Measurements from ENCODE around the gene UGT2B28.
"Not testable (repeated sequence)": the region's sequence is repeated elsewhere in the genome, so short reads cannot be mapped to it uniquely, and the experiment has no call there.

UGT2B28 gene

DNA sequence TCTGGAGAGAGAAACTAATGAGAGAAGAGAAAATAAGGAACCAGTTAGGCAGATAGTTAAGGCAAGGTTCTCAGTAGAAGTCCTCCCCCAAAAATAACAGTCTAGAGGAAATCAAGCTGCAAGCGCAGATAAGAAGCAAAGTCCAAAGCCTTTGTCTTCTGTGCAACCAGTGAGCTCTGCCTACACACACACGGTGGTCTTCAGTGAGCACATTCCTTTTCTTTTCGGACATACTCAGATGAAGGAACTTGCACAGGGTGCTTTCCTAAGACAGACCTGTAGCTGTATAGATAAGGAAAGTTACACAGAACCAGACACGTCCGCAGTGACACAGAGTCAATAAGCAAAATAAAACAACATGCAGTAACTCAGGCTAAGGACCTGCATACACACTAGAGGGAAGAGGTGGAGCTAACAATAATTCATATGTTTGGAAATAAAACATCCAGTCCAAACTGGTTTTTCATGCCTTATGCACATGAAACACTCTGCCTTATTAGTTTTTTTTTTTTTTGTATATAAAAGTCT lies 29.3 kb downstream of the UGT2B28 start:
- not testable (repeated sequence) for H3K9ac ChIP-seq (ENCODE audit: low read length); H3K4me3 ChIP-seq (ENCODE audit: low read depth in 1 of 2, low read length in 2 of 2); H3K27ac ChIP-seq (ENCODE audit: low read depth, low read length); H3K9me3 ChIP-seq (ENCODE audit: low read length); H3K4me1 ChIP-seq (ENCODE audit: insufficient read depth, low read length); H3K27me3 ChIP-seq (ENCODE audit: control insufficient read depth in 1 of 2, insufficient read depth in 2 of 2, low read length in 2 of 2); H3K36me3 ChIP-seq (ENCODE audit: insufficient read depth, low read length)

DNA sequence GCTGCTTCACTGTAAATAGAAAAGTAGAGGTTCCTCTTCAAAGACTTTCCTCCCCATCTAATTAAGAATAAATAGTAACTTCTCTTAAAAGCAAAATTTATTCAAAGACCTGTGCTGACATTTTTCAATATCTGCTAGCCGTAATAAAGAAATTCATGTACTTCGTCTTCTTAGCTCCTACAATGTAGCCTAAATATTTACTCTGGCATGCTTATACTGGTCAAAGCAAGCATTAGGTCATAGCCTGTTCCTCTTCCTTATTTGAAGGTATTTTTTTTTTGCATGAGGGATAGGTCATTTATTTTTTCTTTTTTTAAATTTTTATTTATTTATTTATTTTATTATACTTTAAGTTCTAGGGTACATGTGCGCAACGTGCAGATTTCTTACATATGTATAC lies 30.0 kb downstream of the UGT2B28 start:
- H3K4me3 ChIP-seq (ENCODE audit: low read depth in 1 of 2, low read length in 2 of 2) = not testable (repeated sequence)

DNA sequence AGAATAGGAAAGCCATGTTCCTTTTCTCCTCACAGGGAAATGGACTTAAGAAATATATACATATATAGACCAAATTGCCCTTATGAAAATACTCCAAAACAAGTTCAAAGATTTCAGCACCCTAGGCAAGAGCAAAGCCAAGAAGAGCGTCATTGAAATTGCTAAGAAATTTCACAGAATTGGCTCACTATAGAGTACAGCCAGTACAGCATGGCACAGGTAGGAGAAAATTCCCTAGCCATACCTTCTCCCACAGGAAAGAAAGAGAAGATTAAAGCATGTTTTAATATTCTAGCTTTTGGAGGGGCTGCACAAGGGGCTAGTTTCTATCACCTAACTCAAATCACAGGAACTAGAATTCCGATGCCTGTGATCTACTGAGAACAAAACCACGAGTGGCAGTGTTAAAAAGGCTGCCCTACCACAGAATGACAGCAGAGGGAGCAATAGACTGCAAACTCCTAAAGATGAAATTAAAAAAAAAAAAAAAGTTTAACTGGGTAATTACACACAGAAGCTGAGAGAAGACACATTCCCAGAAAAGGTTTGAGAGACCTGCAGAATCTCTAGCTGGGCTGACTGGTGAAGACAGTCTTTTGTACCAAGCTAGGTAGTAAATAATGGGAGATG lies 37.5 kb downstream of the UGT2B28 start:
- H3K9me3 ChIP-seq (ENCODE audit: low read length); H3K36me3 ChIP-seq (ENCODE audit: insufficient read depth, low read length); H3K4me3 ChIP-seq (ENCODE audit: low read depth in 1 of 2, low read length in 2 of 2); H3K27ac ChIP-seq (ENCODE audit: low read depth, low read length); H3K9ac ChIP-seq (ENCODE audit: low read length); H3K4me1 ChIP-seq (ENCODE audit: insufficient read depth, low read length); H3K27me3 ChIP-seq (ENCODE audit: control insufficient read depth in 1 of 2, insufficient read depth in 2 of 2, low read length in 2 of 2): not testable (repeated sequence)

More for the DNA sequence above, 30.0 kb downstream of the UGT2B28 start:
- H3K27me3 ChIP-seq (ENCODE audit: control insufficient read depth in 1 of 2, insufficient read depth in 2 of 2, low read length in 2 of 2); H3K4me1 ChIP-seq (ENCODE audit: insufficient read depth, low read length); H3K27ac ChIP-seq (ENCODE audit: low read depth, low read length); H3K9me3 ChIP-seq (ENCODE audit: low read length); H3K9ac ChIP-seq (ENCODE audit: low read length); H3K36me3 ChIP-seq (ENCODE audit: insufficient read depth, low read length): not testable (repeated sequence)

DNA sequence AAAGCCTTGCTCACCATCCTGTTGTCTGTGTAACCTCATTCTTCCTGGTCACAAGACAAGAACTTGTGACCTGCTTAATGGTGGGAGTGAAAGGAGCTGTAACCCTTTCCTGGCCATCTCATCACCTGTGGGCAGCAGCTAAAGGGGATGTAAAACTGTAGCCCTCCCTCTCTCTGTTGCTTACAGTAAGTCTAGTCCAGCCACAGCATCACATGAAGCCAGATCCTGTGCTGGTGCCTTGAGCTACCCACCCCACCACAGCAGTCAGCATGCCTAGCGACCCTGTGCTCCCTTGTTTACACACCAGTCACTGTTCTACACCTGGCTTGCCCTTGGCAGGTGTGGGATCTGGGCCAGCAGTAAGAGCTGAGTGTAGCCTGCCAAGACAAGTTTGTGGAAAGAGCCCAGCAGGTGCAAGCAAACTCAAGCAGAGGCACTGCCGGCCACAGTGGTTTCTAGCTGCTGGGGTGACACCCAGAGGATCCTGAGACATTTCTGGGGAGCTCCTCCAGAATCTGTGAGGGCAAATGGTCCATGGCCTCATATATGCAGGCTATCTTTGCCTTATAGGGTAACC lies 41.0 kb downstream of the UGT2B28 start:
- H3K4me3 ChIP-seq (ENCODE audit: low read depth in 1 of 2, low read length in 2 of 2) = no peak overlapping the region
- no peak overlapping the region for H3K27ac ChIP-seq (ENCODE audit: low read depth, low read length)
- no peak overlapping the region for H3K9ac ChIP-seq (ENCODE audit: low read length)
- H3K9me3 ChIP-seq (ENCODE audit: low read length) = no peaks in the 10 kb centered on the region
- H3K36me3 ChIP-seq (ENCODE audit: insufficient read depth, low read length) = no peaks in the 10 kb centered on the region
- H3K4me1 ChIP-seq (ENCODE audit: insufficient read depth, low read length) = no peaks in the 10 kb centered on the region
- H3K27me3 ChIP-seq (ENCODE audit: control insufficient read depth in 1 of 2, insufficient read depth in 2 of 2, low read length in 2 of 2) = no peaks in the 10 kb centered on the region

DNA sequence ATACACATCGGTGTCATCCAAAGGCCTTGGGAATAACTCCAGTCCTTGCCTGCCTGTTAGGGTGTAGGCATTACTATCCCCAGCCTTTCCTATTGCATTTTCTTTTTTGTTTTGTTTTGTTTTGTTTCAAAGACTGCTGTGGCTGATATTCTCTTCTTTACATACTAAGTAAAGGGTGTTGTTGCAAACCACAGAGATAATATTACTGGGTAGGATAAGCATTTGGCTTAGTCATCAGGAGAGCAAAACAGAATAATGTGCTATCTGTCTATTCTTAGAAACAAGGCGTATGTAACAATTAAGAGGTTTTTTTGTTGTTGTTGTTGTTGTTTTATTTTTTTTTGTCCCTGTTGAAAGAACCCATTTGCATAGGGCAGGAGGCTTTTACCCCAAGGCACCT lies 41.8 kb downstream of the UGT2B28 start:
- H3K36me3 ChIP-seq (ENCODE audit: insufficient read depth, low read length) = no peaks in the 10 kb centered on the region
- H3K27ac ChIP-seq (ENCODE audit: low read depth, low read length) = no peak overlapping the region
- no peaks in the 10 kb centered on the region for H3K27me3 ChIP-seq (ENCODE audit: control insufficient read depth in 1 of 2, insufficient read depth in 2 of 2, low read length in 2 of 2)
- H3K9ac ChIP-seq (ENCODE audit: low read length) = no peak overlapping the region
- H3K4me1 ChIP-seq (ENCODE audit: insufficient read depth, low read length) = no peaks in the 10 kb centered on the region
- H3K9me3 ChIP-seq (ENCODE audit: low read length) = no peaks in the 10 kb centered on the region
- no peak overlapping the region for H3K4me3 ChIP-seq (ENCODE audit: low read depth in 1 of 2, low read length in 2 of 2)

DNA sequence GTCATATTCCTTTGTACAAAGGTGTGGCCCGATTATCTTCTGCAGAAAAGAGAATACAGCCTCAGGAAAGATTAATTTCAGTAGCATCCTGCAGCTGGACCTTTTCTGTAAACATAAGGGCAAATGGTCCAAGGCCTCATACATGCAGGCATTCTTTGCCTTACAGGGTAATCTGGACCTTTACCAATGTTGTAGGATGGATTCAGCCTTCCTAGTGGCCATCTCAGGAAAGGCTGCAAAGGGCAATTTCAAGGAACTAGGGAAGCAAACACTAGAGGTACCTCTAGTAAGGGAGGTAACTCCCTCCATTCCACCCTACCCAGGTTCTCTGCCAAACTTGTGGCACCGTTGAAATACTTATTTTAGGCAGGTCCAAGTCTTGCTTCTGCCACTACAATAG lies 43.0 kb downstream of the UGT2B28 start:
- Histone ChIP-seq H3K27ac (ENCODE audit: low read depth, low read length) (no peak overlapping the region), H3K4me1 (ENCODE audit: insufficient read depth, low read length) (no peaks in the 10 kb centered on the region), H3K27me3 (ENCODE audit: control insufficient read depth in 1 of 2, insufficient read depth in 2 of 2, low read length in 2 of 2) (no peaks in the 10 kb centered on the region), H3K36me3 (ENCODE audit: insufficient read depth, low read length) (no peaks in the 10 kb centered on the region), H3K9ac (ENCODE audit: low read length) (no peak overlapping the region), H3K4me3 (ENCODE audit: low read depth in 1 of 2, low read length in 2 of 2) (no peak overlapping the region), H3K9me3 (ENCODE audit: low read length) (no peaks in the 10 kb centered on the region)

DNA sequence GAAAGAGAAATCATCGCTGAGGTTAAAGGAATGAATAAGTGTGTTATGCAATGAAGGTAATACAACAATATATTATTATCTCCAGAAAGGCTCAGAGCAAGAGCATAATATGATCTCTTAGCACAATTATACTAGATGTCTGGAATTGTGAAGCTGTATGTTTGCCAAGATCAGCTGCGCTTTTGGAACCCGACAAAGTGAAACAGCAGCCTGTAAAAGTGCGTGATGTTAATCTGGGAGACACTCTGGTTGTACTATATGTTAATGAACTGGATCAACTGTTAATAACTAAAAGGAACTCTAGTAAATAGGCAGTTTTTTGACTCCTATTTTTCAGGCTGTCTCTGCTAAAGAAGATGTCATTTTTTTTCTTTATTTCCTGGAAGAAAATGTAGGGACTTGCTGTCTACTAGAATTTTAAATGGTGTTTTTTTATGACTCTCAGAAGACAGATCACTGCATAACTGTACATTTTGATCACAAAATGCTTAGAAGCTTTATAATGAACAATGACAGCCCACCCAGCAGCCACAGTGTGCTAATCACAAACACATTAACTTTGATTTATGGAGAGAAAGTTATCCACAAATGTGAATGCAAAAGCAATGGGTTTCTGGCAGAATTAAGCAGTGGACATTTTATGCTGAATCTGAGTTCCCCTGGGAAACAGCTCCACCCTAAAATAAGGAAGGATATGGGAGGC lies 50.2 kb downstream of the UGT2B28 start:
- H3K9ac ChIP-seq (ENCODE audit: low read length) = no peak overlapping the region
- no peaks in the 10 kb centered on the region for H3K9me3 ChIP-seq (ENCODE audit: low read length)

DNA sequence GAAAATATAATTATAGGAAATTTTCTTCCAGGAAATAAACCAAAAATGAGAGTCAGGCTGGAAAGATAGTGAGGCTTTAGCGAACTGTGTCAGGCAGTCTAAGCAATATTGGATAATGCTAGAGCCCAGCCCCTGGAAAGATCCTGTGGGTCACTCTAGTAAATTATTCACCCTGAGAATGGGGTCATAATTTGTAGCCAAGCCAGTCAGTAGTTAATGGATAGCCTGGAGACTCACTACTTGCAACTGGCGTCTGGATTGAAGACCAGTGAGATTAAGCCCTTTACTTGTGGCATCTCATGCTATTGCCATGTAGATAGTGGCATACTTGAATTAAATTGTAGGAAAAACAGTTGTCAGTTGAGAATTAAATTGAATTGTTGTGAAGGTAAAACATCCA lies 51.0 kb downstream of the UGT2B28 start:
- not testable (repeated sequence) for H3K36me3 ChIP-seq (ENCODE audit: insufficient read depth, low read length); H3K9me3 ChIP-seq (ENCODE audit: low read length); H3K9ac ChIP-seq (ENCODE audit: low read length); H3K27ac ChIP-seq (ENCODE audit: low read depth, low read length); H3K4me1 ChIP-seq (ENCODE audit: insufficient read depth, low read length); H3K4me3 ChIP-seq (ENCODE audit: low read depth in 1 of 2, low read length in 2 of 2); H3K27me3 ChIP-seq (ENCODE audit: control insufficient read depth in 1 of 2, insufficient read depth in 2 of 2, low read length in 2 of 2)

More for the DNA sequence above, 50.2 kb downstream of the UGT2B28 start:
- Histone ChIP-seq H3K27me3 (ENCODE audit: control insufficient read depth in 1 of 2, insufficient read depth in 2 of 2, low read length in 2 of 2) (no peaks in the 10 kb centered on the region), H3K4me1 (ENCODE audit: insufficient read depth, low read length) (no peaks in the 10 kb centered on the region), H3K27ac (ENCODE audit: low read depth, low read length) (no peak overlapping the region), H3K36me3 (ENCODE audit: insufficient read depth, low read length) (no peaks in the 10 kb centered on the region), H3K4me3 (ENCODE audit: low read depth in 1 of 2, low read length in 2 of 2) (no peak overlapping the region)

DNA sequence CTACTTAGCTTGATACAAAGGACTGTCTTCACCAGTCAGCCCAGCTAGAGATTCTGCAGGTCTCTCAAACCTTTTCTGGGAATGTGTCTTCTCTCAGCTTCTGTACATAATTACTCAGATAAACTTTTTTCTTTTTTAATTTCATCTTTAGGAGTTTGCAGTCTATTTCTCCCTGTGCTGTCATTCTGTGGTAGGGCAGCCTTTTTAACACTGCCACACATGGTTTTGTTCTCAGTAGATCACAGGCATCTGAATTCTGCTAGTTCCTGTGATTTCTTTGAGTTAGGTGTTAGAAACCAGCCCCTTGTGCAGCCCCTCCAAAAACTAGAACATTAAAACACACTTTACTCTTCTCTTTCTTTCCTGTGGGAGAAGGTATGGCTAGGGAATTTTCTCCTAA lies 55.2 kb downstream of the UGT2B28 start:
- not testable (repeated sequence) for H3K27ac ChIP-seq (ENCODE audit: low read depth, low read length); H3K9me3 ChIP-seq (ENCODE audit: low read length); H3K4me3 ChIP-seq (ENCODE audit: low read depth in 1 of 2, low read length in 2 of 2); H3K36me3 ChIP-seq (ENCODE audit: insufficient read depth, low read length); H3K9ac ChIP-seq (ENCODE audit: low read length); H3K4me1 ChIP-seq (ENCODE audit: insufficient read depth, low read length); H3K27me3 ChIP-seq (ENCODE audit: control insufficient read depth in 1 of 2, insufficient read depth in 2 of 2, low read length in 2 of 2)

DNA sequence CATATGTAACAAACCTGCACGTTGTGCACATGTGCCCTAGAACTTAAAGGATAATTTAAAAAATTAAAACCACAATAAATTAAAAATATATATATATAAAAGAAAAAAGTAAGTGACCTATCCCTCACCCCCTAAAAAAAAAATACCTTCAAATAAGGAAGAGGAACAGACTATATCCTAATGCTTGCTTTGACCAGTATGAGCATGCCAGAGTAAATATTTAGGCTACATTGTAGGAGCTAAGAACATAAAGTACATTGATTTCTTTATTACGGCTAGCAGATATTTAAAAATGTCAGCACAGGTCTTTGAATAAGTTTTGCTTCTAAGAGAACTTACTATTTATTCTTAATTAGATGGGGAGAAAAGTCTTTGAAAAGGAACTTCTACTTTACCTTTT lies 62.8 kb downstream of the UGT2B28 start:
- H3K9ac ChIP-seq (ENCODE audit: low read length); H3K27ac ChIP-seq (ENCODE audit: low read depth, low read length); H3K9me3 ChIP-seq (ENCODE audit: low read length); H3K4me1 ChIP-seq (ENCODE audit: insufficient read depth, low read length); H3K36me3 ChIP-seq (ENCODE audit: insufficient read depth, low read length); H3K27me3 ChIP-seq (ENCODE audit: control insufficient read depth in 1 of 2, insufficient read depth in 2 of 2, low read length in 2 of 2); H3K4me3 ChIP-seq (ENCODE audit: low read depth in 1 of 2, low read length in 2 of 2): not testable (repeated sequence)

DNA sequence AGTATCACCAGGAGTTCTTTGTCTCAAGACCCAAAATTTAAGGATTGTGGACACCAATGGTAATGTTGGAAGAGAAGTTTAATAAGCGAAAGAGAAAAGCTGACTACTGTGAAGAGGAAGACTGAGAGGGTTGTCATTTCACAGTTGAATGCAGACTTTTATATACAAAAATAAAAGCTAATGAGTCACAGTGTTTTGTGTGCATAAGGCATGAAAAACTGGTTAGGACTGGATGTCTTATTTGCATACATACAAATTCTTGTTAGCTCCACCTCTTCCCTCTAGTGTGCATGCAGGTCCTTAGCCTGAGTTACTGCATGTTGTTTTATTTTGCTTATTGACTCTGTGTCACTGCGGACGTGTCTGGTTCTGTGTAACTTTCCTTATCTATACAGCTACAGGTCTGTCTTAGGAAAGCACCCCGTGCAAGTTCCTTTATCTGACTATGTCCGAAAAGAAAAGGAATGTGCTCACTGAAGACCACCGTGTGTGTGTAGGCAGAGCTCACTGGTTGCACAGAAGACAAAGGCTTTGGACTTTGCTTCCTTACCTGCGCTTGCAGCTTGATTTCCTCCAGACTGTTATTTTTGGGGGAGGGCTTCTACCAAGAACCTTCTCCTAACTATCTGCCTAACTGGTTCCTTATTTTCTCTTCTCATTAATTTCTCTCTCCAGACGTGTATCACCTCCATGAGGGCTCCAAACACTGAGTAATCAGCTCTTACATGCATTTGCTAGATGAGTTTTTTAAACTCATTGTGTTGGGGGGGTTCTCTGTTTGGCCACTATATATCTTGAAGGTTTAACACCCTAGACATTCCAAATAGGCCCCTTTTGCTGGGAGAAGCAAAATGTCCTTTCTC lies 63.5 kb downstream of the UGT2B28 start:
- not testable (repeated sequence) for H3K36me3 ChIP-seq (ENCODE audit: insufficient read depth, low read length); H3K9me3 ChIP-seq (ENCODE audit: low read length); H3K9ac ChIP-seq (ENCODE audit: low read length); H3K27ac ChIP-seq (ENCODE audit: low read depth, low read length); H3K27me3 ChIP-seq (ENCODE audit: control insufficient read depth in 1 of 2, insufficient read depth in 2 of 2, low read length in 2 of 2); H3K4me3 ChIP-seq (ENCODE audit: low read depth in 1 of 2, low read length in 2 of 2); H3K4me1 ChIP-seq (ENCODE audit: insufficient read depth, low read length)

Data from muscle layer of colon (tissue), 2 donors.